HG03342 (cell line): ENCODE data around the gene WDR26.
"Not testable (repeated sequence)": the region's sequence is repeated elsewhere in the genome, so short reads cannot be mapped to it uniquely, and the experiment has no call there.

Experiments used
- ATAC-seq: cut with Tn5 transposase; IDR thresholded peaks from one replicate; pipeline ENCODE4 v1.9.1; 2021; ENCODE audit warnings: mild to moderate bottlenecking, moderate library complexity; ENCODE audit not compliant: unreplicated experiment

The WDR26 gene

DNA sequence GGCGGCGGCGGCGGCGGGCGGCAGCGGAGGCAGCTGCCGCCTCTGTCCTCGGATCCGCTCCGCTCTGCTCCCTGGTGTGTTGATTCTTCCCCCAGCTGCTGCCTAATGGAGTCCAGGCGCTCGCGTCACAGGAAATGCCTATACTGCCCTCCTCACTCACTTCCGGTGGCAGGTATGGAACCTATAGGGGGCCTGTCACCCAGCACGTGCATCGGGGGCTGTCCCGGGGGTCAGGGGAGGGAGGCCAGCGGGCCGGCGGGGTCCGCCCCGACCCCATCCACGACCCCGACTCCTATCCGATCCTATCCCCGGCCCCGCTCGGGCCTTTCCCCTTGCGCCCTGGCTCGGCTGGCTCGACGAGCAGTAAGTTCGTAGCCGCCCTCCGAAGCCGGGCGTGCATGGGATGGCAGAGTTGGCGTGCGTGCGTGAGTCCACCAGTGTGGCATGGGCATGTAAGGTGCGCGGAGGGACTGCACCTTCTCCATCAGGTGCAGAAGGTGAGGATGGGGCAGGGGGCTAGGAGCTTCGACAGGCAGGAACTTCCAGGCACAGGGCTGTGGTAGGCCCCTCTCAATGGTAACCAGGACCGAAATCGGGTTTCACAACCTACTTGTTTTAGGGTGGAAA, at the start of gene WDR26:
TSS of gene WDR26 (minus strand) at position 107 of the 627 bp plus-strand sequence.
- ATAC-seq: peak; percentile 90

DNA sequence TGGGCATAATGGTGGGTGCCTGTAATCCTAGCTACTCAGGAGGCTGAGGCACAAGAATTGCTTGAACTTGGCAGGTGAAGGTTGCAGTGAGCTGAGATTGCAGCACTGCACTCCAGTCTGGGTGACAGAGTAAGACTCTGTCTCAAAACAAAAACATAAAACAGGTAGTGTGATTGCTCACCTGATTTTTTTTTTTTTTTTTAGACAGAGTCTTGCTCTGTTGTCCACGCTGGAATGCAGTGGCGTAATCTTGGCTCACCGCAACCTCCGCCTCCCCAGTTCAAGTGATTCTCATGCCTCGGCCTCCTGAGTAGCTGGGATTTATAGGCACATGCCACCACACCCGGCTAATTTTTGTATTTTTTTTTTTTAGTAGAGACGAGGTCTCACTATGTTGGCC, 48.6 kb upstream of the WDR26 start:
- not testable (repeated sequence) for ATAC-seq

DNA sequence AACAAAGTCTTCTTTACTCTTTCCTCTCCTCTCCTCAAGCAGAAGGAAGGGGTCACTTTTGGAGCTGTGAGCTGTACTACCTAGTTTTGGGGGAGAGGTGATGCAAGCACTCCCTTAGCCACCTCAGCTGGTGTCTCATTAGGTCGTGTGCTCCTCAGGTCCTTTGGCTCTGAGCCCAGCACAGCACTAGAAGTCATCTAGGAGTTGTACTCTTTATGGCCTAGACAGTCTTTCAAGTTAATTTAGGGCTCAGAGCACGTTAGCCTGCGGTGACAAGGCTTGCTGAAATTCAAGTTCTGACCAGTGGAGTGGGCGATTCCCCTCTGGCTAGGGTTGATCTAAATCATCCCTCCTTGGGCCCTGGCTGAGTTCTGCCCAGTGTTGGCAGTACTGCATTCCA, 48.0 kb upstream of the WDR26 start:
- no peak for ATAC-seq

DNA sequence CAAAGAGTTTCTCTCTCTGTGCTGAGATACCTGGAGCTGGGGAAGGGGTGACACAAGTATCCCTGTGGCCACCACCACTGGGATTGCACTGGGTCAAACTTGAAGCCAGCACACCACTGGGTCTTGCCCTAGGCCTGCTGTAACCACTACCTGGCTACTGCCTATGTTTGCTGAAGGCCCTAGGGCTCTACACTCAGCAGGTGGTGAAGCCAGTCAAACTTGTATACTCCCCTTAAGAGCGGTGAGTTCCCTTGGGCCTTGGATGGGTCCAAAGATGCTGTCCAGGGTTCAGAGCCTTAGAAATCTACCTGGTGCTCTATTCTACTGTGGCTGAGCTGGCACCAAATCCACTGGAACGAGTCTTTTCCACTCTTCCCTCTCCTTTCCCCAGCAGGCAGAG, 47.0 kb upstream of the WDR26 start:
- ATAC-seq: no peak

DNA sequence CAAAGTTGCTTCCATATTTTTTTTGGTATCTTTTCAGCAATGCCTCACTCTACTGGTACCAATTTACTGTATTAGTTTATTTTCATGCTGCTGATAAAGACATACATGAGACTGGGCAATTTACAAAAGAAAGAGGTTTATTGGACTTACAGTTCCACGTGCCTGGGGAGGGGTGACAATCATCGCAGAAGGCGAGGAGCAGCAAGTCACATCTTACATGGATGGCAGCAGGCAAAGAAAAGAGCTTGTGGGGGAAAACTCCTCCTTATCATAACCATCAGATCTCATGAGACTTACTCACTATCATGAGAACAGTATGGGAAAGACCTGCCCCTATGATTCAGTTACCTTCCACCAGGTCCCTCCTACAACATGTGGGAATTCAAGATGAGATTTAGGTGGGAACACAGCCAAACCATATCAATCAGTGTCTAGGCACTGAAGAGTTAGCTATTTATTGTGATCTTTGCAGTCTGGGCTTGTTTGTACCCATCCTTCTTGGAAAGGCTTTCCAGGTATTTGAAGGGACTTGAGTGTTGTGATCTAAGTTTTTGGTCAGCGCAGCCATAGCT, 46.4 kb upstream of the WDR26 start:
- not testable (repeated sequence) for ATAC-seq

DNA sequence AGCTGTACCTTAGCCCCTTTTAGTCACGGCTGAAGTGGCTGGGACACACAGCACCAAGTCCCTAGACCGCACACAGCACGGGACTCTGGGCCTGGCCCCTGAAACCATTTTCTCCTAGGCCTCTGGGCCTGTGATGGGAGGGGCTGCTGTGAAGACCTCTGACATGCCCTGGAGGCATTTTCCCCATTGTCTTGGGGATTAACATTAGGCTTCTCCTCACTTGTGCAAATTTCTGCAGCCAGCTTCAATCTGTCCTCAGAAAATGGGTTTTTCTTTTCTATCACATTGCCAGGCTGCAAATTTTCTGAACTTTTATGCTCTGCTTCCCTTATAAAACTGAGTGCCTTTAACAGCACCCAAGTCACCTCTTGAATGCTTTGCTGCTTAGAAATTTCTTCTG, 45.6 kb upstream of the WDR26 start:
- ATAC-seq: not testable (repeated sequence)

DNA sequence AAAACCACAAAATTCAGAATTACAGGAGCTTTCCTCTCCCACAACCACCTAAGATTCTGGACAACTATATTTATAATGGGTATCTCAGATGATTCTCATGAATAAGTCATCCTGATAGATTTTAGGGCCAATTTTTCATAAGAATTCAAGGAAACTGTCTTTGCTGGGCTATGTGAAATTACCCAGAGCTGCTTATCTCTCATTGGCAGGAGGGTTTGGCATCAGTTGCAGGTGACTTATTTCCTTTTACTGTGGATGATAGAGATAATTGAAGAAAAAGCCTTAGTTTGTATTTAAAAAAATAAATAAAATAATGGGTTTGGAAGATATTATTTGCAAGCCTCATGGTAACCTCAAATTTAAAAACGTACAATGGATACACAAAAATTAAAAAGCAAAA, 38.2 kb upstream of the WDR26 start:
- ATAC-seq: no peak

DNA sequence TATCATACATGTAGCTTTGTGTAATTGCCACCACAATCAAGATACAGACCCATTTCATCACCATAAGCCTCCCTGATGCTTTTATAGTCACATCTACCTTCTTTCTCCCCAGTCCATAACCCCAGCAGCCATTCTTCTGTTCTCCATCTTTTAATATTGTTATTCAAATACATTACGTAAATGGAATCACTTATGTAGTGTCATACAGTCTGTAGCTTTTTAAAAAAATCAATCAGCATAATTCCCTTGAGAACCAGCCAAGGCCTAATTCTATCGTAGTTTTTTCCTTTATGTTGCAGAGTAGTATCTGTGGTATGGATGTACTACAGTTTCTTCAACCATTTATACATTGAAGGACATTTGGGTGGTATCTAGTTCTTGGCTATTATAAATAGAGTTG, 31.6 kb upstream of the WDR26 start:
- ATAC-seq: no peak

DNA sequence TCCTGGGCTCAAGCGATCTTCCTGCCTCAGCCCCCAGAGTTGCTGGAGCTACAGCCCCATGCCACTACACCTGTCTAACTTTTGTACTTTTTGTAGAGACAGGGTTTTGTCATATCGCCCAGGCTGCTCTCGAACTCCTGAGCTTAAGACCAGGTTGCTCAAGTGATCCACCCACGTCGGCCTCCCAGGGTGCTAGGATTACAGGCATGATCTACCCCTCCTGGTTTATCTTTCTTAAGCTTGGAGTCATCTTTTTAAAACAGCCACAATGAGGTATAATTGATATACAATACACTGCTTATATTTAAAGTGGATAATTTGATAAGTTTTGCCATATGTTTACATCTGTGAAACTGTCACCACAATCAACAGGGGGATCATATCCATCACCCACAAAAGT, 25.4 kb upstream of the WDR26 start:
- ATAC-seq: no peak

DNA sequence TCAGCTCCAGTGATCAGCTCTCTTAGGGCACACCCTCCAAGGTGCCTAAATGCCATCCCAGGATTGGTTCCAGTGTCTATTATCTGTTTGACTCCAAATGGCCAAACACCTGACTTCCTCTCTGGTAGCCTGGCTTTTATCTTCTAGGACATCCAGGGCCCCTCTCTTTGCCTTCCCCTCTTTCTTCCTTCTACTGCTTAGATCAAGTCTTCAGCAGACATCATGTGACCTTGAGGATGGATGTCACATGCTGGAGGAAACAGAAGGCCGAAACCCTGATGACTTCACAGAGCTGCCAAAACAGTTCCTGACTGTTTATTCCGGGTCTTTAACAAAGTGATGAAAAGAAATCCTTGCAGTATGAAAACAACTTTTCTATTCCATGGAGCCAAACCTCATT, 24.4 kb upstream of the WDR26 start:
- ATAC-seq: no peak

DNA sequence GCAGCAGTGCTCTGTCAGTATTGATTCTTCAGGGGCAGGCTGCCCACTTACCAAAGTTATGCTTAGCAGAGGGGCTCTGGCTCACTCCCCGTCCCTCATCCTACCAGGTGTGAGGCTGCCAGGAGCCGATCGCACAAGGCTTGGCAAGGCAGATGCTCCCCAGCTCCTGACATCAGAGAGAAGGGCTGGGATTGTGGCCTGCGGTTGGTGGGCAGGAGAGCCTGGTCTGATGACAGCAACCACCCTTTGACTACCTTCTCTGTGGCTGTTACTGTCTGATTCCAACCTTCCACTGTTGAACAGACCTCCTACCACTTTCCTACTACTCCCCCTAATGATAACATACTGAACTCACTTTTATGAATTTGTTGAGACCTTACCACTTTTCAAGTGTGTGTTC, 23.7 kb upstream of the WDR26 start:
- no peak for ATAC-seq

DNA sequence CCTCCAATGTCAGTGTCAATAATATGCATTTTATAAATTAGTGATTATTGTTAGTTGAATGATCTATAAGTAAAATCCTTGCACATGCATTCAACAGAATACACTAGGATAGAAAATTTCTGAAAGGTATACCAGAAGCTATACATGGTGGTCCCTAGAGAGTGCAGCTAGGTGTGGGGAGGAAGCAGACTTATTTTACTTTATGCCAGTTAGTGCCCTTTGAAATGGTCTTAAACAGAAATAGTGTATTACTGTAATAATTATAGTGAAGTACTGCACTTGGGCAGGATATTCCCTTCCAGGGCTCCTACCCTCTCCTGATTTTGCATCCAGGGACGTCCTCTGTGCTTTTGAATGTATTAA, 23.2 kb upstream of the WDR26 start:
- peak; percentile 12 for ATAC-seq

DNA sequence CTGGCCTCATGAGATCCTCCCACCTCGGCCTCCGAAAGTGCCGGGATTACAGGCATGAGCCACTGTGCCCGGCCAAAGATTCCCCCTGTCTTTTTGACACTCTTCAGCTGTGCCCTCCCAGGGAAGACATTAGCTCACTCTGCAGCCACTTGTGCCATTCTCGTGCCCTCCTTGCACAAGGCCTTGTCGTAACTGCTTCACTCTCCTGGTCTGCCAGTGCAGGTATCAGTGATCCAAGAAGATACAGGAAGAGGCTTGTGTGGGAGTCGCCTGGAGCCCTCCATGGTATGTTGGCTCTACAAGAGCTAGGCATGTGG, 22.0 kb upstream of the WDR26 start:
- no peak for ATAC-seq

DNA sequence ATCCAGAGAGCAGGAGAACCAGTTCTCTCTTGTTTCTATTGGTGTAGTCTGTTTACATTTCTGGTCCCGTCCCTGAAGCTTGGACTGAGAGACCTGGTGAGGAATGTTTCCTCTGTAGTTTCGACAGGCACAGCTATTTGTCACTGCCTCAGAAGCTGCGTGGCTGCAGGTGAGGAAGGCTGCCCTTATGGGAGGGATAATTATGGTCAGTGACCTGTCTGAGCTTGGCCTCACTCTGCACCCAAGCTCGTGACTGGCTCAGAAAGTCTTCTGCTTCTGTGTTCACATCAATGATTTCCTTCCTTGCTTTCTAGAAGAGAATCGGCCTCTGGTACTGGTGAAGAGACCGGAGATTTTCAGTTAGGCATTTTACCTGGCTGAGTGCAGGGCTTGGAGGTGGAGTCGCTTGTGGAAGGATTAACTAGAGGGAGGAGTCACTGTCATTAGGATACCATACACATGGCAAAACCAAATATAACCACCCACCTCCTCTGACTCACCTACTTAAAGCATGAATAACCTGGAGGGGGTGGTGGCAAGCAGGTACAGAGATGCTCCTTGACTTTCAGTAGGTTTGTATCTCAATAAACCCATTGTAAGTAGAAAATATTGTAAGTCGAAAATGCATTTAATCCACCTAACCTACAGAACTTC, 19.9 kb upstream of the WDR26 start:
- no peak for ATAC-seq

DNA sequence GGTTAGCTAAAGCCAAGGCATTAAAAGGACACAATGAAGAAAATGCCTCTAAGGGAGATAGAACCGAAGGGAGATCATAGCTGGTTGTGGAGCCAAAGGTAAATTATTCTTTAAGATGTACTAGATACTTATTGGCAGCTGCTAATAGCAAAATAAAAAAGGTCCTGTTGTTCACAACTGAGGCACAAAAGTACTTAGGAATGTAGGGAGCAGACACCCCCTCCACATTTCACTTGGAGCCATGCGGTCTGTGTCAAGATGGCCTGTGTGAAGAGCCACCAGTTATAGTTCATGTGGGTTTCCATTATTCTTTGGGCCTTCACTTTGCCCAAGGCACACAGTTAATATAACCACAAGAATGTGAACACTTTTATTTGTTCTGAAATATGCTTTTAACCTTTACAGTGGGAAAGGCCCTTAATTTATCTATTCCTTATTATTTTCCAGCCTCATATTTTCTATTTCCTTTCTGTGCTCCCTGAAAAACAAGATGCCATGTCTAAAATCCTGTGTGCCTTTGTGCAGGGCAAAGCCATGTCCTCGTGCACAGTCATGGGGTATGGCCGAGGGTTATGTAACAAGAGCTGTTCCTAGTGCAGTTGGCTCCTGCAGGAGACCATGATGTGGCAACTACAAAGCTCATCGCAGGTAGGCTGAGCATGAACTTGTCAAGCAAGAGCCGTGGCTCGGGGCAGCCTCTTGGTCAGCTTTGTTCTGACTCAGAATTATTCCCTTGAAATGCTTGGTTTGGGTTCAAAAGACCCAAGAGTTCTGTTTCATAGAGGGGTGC, 16.2 kb upstream of the WDR26 start:
- no peak for ATAC-seq

DNA sequence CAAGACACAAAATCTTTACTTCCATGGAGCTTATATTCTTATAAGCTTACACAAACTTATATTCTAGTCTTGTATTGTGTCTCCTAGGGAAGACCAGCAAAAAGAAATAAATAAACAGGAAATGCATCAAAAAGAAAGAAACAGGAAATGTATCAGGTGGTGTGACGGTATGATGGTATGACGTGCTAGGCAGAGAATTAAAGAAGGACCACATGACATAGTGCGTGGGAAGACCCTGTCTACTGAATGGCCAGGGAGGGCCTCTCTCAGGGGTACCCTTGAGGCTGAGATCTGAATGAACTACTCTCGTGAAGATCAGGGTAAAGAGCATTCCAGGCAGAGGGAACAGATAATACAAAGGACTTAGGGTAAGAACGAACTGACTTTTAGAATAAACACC, 15.6 kb upstream of the WDR26 start:
- ATAC-seq: no peak

DNA sequence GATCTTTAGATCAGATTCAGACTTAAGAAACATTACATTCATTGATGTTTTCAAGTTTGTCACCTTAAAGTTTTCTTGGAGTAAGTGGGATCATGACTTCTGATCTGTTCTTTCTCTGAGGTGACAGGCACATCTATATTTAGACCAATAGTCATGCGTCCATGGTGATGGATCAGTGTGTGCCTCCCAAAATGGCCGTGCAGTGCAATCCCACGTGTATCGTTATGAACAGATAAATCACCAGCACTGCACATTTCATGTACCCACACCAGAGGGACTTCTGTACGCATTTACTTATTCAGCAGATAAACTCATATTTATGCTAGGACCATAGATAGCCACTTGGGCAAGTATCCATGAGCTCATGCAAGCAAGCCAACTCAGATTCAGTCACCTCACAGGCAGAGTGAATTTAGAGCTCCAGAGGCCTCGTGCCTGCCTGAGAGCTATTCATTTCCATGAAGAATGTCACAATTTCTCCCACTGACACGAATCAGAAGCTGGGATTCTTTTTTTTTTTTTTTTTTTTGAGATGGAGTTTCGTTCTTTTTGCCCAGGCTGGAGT, 13.9 kb upstream of the WDR26 start:
- ATAC-seq: no peak

DNA sequence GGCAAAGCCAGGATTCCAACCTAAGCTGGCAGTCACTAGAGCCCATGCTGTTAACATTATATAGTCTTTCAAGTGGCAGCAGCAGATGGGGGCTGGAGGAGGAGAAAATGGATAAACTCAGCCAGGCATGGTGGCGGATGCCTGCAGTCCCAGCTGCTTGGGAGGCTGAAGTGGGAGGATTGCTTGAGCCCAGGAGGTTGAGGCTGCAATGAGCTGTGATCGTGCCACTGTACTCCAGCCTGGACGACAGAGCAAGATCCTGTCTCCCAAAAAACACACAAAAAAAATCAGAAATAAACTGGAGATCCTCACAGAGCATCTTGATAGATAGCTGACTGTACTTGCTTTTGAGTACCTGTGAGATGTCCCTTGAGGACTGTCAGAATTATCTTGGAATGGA, 13.4 kb upstream of the WDR26 start:
- ATAC-seq: no peak

DNA sequence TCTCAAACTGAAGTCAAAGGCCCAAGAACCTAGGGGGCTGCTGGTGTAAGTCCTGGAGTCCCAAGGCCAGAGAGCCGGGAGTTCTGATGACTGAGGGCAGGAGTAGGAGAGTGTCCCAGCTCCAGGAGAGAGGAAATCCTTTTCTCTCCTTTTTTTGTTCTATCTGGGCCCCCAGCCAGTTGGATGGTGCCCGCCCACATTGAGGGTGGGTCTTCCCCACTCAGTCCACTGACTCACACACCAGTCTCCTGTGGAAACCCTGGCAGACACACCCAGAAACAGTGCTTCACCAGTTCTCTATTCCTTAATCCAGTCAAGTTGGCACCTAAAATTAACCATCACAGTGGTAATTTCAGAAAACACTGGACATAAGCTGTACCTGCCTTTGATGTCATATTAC, 12.7 kb upstream of the WDR26 start:
- no peak for ATAC-seq

DNA sequence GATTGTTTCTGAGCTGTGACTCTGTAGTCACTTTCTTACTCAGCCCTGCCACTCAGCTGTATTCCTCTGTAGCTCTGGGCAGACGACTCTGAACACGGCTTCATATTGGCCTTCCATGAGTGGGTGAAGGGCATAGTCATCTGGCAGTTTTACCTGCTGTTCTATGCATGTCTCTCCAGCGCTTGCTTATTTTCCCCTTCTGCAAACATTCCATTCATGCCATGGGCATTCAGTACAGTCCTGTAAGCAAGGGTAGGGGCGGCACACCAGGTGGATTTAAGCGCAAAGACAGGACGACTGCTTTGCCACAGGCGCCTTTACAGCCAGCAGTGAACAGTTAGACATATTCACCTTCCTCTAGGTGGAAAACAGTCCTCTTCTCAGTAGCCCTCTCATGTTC, 4.4 kb upstream of the WDR26 start:
- ATAC-seq: no peak

DNA sequence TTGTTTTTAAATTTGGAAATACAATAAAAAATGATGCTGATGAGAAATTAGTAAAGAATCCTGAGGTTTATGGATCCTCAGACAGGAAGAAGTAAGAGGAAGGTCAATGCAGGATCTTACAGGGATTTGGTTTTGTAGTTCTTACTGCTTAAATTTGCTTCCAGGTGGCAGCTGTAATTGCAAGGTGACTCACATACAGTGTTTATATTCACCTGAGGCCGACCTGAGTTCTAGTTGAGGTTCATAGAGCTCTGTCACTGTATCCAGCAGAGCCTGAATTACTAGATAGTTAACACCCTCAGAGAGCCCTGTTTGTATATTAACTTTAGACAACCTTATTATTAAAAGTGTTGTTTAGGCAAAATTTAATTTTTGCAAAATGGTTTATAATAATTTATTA, 1.4 kb upstream of the WDR26 start:
- no peak for ATAC-seq

DNA sequence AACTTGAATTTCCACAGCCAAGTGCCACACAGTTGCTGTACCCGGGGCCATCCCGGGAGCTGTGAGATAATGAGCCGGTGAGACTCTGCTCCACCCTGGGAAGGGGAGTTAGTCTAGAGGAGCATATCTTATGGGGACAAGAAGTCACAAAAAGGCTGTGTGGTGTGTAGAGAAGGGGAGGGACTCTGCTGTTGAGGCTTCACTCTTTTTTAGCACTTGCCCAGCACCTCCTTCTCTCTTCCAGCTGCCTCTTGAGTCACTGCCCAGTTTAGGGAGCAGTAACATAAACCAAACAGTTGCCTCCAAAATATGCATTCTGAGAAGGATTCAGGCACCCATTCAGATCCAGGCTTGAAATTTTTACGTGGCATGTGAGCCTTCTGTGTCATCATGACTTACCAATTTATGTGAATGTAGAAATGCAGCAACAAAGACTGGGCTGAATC, 744 bp upstream of the WDR26 start:
- ATAC-seq: peak; percentile 6
